ENCODE data around the gene ERCC4. TPM values are rescaled to one million over a fixed set of nuclear protein-coding genes. Genes with fewer than 3 reads are reported as not detected.

The ERCC4 gene
- polyA plus RNA-seq, 4 donors = 13.8 to 17.9 (median 15.4) TPM

- no peak for DNase-seq (ENCODE audit: low read depth in 4 of 4, low spot score in 2 of 4)
These were observed 68.1 kb downstream of the ERCC4 start for GRCh38 chr16:13988038-13988437.

DNA sequence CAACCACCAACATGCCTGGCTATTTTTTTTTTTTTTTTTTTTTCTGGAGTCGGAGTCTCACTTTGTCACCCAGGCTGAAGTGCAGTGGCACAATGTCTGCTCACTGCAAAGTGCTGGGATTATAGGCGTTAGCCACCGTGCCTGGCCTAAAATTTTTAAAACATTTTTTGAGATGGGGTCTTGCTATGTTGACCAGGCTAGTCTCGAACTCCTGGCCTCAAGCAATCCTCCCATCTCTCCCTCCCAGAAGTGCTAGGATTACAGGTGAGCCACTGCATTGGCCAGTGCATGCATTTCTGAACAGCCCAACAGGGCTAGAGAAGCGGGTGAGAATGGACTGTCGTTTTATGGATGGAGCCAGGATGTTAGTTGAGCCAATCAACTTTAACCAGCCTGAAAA is 72.4 kb downstream of the ERCC4 start:
- no peak for DNase-seq (ENCODE audit: low read depth in 4 of 4, low spot score in 2 of 4)

DNA sequence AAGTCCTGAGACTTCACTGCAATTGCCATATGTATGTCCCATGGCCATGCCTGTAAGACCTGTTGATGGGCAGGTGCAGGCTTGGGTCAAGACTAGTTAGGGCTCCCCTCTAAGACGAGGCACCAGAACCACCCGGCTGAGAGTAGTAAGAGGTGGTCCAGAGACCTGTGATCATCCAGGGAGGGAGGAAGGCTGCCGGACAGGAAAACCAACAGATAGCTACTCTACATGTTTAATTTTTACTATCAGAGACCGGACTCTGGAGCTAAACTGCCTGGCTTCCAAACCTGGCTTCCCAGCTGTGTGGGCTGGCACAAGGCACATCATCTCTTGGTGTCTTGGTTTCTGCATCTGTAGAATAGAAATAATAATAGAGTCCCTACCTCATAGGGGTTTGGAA is 73.0 kb downstream of the ERCC4 start:
- no peak for DNase-seq (ENCODE audit: low read depth in 4 of 4, low spot score in 2 of 4)

- DNase-seq (ENCODE audit: low read depth in 4 of 4, low spot score in 2 of 4) = no peak
These were observed 74.5 kb downstream of the ERCC4 start for GRCh38 chr16:13994239-13995106.

GRCh38 chr16:13995194-13995593 is 75.2 kb downstream of the ERCC4 start:
- no peak for DNase-seq (ENCODE audit: low read depth in 4 of 4, low spot score in 2 of 4)

- no peak for DNase-seq (ENCODE audit: low read depth in 4 of 4, low spot score in 2 of 4)
These were observed 76.9 kb downstream of the ERCC4 start for GRCh38 chr16:13996778-13997288.

DNA sequence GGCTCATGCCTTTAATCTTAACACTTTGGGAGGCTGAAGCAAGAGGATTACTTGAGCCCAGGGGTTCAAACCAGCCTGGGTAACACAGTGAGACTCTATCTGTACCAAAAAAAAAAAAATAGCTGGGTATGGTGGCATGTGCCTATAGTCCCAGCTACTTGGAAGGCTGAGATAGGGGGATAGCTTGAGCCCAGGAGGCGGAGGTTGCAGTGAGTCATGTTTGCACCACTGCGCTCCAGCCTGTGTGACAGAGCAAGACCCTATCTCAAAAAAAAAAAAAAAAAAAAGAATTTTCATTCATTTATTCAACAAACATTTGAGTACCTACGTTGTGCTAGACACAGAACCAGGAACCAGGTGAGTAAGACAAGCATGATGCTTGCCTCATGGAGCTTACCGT is 77.6 kb downstream of the ERCC4 start:
- no peak for DNase-seq (ENCODE audit: low read depth in 4 of 4, low spot score in 2 of 4)

GRCh38 chr16:13997933-13998332 is 78.0 kb downstream of the ERCC4 start:
- no peak for DNase-seq (ENCODE audit: low read depth in 4 of 4, low spot score in 2 of 4)

DNA sequence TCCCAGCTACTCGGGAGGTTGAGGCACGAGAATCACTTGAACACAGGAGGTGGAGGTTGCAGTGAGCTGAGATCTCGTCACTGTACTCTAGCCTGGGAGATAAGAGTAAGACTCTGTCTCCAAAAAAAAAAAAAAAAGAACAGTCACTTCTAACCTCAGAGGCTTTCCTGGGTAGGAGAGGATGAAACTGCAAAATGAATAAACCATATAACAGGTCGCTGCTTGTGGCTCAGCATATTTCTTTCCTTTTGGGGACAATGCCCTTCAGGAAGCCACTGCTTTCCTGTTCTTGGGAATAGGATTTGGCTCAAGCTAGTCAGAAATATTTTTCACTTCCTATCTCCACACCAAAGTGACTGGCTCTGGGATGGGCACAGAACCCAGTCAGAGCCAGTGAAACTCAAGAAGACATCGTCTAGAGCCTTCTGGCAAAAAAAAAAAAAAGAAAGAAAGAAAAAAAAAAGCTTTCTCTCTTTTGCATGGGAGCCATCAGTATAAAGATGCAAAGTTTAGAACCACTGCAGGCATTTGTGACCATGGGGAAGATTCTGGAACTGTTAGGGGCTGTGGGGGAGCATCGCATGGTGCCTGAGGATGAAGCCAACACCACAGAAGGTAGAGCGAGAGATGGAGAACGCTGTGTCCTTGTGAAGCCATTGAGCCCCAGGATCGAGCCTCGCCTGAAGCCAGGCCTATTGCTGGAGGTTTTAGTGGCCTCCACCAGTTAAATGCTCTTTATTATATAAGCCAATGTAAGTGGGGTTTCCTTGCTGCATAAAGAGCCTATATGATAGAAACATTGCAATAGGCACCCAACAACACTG is 79.3 kb downstream of the ERCC4 start:
- DNase-seq (ENCODE audit: low read depth in 4 of 4, low spot score in 2 of 4) = no peak

- no peak for DNase-seq (ENCODE audit: low read depth in 4 of 4, low spot score in 2 of 4)
These were observed 80.0 kb downstream of the ERCC4 start for GRCh38 chr16:13999895-14000425.

GRCh38 chr16:14001521-14001920 is 81.6 kb downstream of the ERCC4 start:
- no peak for DNase-seq (ENCODE audit: low read depth in 4 of 4, low spot score in 2 of 4)

Other genes starting within 250 kb of the ERCC4 start
- gene MRTFB, start 151.2 kb downstream of the ERCC4 start, polyA plus RNA-seq (ENCODE audit: insufficient read length in 4 of 4) = 10 to 100 TPM; 28.9 to 41.3 (median 35.7) TPM